22Rv1 (cell line): Measurements from ENCODE around the gene PABPN1.

Experiments used
- H3K27ac ChIP-seq: fragments of 450-650 bp; 2 replicates; pipeline ENCODE4 v1.5.1; 2017
- ZFX ChIP-seq: fragments of 450-650 bp; IDR thresholded peaks from 2 replicates; pipeline ENCODE4 v1.6.1; 2017; ENCODE audit warnings: antibody characterized with exemption, borderline replicate concordance
- TF ChIP-seq, protein P1 (sequence below): fragments of 450-650 bp; IDR thresholded peaks from 2 replicates; pipeline ENCODE4 v1.5.1; 2017; ENCODE audit warnings: mild to moderate bottlenecking

Gene PABPN1

DNA sequence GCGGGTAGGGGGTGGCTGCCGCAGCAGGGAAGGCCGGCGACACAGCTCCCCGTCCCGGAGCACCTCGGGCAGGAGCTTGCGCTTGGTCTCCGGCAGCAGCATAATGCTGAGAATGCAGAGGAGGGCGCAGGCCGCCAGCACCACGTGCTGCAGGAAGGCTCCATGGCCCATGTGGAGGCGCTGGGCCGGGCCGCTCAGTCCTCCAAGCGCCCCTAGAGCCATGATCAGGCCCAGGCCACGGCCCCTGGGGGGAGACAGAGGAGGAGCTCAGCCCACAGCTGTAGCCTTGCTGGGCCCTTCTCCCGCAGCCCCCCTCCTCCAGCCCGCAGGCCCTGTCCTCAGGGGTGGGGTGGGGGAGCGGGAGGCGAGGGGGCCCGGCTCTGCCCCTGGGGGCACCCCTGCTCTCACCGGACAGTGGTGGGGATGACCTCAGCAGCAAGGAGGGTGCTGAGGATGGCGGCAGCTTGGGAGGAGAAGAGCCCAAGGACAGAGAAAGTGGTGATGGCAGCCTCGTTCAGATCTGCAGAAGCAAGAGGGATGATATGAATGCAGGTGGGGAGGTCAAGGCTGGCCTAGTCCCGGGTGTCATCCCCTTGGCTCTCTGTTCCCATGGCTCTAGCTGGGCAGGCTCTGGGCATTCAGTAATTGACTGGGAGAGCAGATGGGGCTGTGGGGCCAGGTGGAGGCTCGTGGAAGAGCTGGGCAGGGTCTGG, 25.6 kb downstream of the PABPN1 start:
- TF ChIP-seq, protein P1, sequence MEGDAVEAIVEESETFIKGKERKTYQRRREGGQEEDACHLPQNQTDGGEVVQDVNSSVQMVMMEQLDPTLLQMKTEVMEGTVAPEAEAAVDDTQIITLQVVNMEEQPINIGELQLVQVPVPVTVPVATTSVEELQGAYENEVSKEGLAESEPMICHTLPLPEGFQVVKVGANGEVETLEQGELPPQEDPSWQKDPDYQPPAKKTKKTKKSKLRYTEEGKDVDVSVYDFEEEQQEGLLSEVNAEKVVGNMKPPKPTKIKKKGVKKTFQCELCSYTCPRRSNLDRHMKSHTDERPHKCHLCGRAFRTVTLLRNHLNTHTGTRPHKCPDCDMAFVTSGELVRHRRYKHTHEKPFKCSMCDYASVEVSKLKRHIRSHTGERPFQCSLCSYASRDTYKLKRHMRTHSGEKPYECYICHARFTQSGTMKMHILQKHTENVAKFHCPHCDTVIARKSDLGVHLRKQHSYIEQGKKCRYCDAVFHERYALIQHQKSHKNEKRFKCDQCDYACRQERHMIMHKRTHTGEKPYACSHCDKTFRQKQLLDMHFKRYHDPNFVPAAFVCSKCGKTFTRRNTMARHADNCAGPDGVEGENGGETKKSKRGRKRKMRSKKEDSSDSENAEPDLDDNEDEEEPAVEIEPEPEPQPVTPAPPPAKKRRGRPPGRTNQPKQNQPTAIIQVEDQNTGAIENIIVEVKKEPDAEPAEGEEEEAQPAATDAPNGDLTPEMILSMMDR: no peak
- no peak for TF ChIP-seq ZFX

DNA sequence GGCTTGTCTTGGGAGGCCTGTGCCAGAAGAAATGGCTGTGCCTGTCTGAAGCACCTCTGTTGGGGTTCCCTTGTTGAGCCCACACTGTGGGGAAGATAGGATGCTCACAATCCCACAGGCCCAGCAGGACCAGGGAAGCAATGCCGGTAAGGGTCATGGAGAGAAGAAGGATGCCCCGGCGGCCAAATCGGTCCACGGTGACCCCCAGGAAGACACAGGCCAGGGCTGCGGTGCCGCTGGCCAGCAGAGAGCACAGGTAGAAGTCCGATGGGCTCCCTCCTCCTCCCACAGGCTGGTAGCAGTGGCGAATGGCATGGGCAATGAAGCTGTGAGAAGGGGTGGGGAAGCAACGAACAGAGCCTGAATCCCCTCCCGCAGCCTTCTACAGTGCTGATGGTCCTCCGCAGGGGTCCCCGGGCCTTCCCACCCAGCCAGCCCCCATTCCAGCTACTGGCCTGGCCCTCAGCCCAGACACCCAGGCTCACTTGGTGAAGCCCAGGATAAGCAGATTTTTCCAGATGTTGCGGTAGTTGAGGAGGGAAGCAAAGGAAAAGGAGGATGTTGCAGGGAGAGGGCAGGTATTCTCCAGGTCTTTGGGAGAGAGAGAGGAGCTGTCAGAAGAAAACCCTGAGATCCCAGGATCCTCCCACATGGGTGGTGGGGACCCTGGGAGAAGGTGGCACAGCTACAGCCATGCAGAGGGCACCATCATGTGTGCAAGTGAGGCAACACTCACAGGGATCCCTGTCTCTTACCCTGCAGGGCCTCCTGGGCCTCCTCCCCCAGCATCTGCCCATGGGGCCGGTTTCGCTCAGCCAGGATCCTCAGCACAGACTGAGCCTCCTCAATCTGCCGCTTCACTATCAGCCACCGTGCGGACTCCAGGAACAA, 26.4 kb downstream of the PABPN1 start:
- TF ChIP-seq ZFX: no peak
- TF ChIP-seq, protein P1: no peak
- no peak overlapping the region for H3K27ac ChIP-seq

More for the DNA sequence above, 25.6 kb downstream of the PABPN1 start:
- no peak overlapping the region for H3K27ac ChIP-seq

DNA sequence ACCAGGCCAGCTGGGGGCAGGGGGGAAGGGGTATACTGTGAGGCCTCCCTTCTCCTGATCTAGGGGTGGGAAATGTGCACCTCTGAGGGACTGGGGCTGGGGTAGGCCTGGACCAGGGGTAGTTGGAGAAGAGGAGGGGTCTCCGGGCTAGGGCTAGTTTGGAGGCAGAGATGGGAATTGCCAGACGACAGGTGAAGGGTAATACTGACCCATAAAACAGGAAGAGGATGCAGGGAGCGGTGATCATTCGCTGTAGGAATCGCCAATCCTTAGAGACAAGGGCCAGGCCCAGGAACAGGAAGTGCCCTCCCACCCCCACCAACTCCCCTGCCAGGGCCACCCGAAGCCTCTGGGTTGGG, 27.0 kb downstream of the PABPN1 start:
- H3K27ac ChIP-seq: no peak overlapping the region
- TF ChIP-seq ZFX: no peak
- TF ChIP-seq, protein P1: no peak

DNA sequence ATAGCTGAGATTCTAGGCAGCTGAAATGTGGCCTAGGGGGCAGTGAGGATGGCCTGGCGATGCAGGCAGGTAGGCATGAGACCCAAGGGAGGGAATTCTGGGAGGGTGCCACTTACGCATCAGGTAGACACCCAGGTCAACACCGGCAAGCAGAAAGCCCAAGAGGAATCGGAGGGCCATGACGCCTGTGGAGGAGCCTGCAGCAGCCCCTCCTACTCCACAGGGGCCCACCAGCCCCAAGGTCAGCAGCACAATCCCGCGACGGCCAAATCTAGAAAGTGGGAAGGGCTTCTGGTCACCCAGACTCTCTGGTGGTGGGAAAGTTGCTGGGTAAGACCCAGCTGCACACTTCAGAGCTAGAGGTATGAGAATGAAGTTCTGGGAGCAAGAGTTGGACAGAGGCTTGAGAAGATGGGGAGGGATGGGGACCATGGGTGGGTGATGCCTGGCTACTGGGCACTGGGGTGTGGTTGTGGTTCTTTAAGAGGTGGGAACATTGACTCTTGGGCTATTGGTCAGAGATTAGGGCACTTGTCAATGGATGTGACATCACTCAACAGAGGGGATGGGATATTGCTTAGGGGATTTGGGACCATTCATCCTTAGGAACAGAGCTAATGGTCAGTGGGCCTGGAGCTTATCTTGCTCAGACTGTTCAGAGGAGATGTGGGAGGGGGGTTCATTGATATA, 28.0 kb downstream of the PABPN1 start:
- no peak overlapping the region for H3K27ac ChIP-seq
- TF ChIP-seq, protein P1: no peak
- TF ChIP-seq ZFX: no peak

DNA sequence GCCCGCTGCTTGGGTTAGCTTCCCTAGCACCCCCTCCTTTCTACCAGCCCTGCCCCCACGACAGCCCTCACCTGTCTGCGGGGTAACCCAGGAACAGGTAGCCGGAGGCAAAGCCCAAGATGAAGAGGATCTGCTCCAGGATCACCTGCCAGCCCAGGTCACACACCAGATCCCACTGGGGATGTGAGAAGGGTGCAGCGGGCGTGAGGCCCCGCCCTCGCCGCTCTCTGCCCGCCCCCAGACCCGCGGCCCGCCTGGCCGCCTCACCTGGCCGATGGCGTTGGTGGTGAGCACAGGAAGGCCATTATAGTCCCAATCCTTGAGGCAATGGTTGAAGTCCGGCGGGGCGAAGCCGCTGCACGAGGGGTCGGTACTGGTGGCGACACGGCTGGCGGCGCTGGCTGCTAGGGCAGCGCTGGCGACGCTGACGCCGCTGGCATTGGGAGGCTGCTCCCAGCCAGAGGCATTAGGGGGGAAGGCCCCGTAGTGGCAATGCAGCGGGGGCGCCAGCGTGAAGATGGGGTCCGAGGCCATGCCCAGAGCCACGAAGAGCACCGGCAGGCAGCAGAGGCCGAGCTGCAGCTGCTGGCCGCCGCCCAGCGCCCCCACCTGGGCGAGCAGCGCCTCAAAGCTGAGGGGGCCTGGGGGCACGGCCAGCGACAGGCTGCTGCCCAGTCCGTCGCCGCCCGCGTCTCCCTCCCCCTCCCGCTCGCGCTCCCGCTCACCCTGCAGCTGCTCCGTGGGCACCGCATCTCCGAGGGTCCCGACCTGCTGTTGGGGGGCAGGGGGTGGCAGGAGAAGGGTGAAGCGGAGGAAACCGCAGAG, 30.6 kb downstream of the PABPN1 start:
- H3K27ac ChIP-seq: no peak overlapping the region
- TF ChIP-seq, protein P1: no peak; the same call in 1 of the 2 replicates
- TF ChIP-seq ZFX: no peak

DNA sequence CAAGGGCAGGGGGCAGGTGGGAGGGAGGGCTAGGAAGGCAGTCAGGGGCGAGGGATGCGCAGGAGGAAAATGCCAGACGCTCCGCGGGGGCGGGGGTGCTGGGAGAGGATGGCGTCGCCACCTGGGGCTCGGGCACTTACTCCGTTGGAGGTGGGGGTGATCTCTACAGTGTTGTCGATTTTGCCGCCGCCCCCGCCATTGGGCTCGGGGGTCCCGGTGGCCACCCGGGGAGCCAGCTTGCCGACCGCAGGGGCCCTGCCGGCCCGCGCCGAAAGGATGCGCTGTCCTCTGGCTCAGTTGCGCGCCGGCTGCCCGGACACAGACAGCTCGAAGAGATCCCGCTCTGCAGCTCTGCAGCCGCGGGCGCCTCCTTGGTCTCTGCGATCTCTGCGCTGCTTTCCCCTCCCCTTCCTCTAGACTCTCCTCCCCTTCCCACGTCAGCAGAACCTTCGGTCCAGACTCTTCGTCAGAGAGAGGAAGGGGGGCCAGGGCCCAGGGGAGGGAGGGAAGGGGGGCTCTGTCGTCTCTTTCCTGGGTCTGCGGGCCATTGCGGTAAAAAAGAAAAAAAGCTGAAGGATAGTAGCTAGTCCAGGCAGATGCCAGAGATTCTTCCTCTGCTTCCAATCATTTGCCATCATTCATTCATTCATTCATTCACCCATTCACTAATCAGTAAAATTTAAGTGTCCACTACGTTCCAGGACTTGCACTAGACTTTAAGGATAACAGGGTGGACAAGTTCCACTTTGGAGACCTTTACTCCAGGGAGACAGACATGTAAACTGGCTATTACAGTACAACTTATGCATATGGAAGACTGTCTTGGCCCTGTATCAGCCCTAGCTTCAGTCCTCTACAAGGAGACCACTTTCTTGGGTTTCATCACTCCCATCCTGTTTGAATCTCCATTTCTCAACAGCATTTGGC, 31.5 kb downstream of the PABPN1 start, which contains the start of gene SLC22A17:
Gene SLC22A17 (minus strand): TSS at position 382 of the 927 bp plus-strand sequence.
- H3K27ac ChIP-seq: no peak within 1 kb of the TSS
- TF ChIP-seq, protein P1: peak; percentile 31
- no peak for TF ChIP-seq ZFX
